Colonic mucosa (tissue), 4 donors: ENCODE data around the gene CCDC107. TPM values are rescaled to one million over a fixed set of nuclear protein-coding genes. Genes with fewer than 3 reads are reported as not detected.

Experiments
- DNase-seq: peaks from one replicate; pipeline ENCODE4 v3.0.0-alpha.2; 2020
- H3K27ac ChIP-seq: fragments of 200-600 bp; one replicate; pipeline ENCODE4 v1.8.0; 2021
- H3K27me3 ChIP-seq: fragments of 200-600 bp; one replicate; pipeline ENCODE4 v1.8.0; 2021
- H3K36me3 ChIP-seq: fragments of 200-600 bp; one replicate; pipeline ENCODE4 v1.8.0; 2021
- H3K4me1 ChIP-seq: fragments of 200-600 bp; one replicate; pipeline ENCODE4 v1.8.0; 2021; ENCODE audit warnings: mild to moderate bottlenecking
- H3K4me3 ChIP-seq: fragments of 200-600 bp; one replicate; pipeline ENCODE4 v1.8.0; 2021
- H3K9ac ChIP-seq, 2 donors: one replicate each; pipeline ENCODE4 v1.7.0; 2013; ENCODE audit warnings: control low read depth in 2 of 2, low read depth in 2 of 2, low read length in 2 of 2
- H3K9me3 ChIP-seq: fragments of 200-600 bp; one replicate; pipeline ENCODE4 v1.8.0; 2021
- CTCF ChIP-seq: fragments of 200-600 bp; IDR thresholded peaks from one replicate; pipeline ENCODE4 v1.8.0; 2022; ENCODE audit warnings: antibody characterized with exemption, mild to moderate bottlenecking
- intact Hi-C: fragments of 100-400 bp; cut with DNase I; formaldehyde crosslinking; loops from one replicate; pipeline ENCODE4 v1.14.1; 2022
- total RNA-seq, 2 donors: library from RNA; stranded (reverse); fragmentation: NEBNext Ultra II Directional in 1 of 2; extraction: Animal tissue kit (Norgen Biotek cat#: 25700) in 1 of 2; gene quantifications; one replicate each; pipeline ENCODE4 v1.2.1, GENCODE V29; 2021
- donor health status: healthy.
- donor health status: DM: no; HTN: no; CAD: no.
- donor health status: DM: no; HTN: no; CAD: no.

CCDC107 gene
- total RNA-seq, 2 donors from 2014 or later, result 19.4 to 38.3 TPM

- intact Hi-C loops, result no loop called here
- Histone ChIP-seq H3K4me3 (peak overlapping the region; percentile 44), H3K9me3 (no peaks in the 10 kb centered on the region), H3K4me1 (peaks cover 9% of the 10 kb centered on the region), H3K36me3 (no peaks in the 10 kb centered on the region), H3K9ac (peak overlapping the region; percentile 51 to 62), H3K27ac (no peak overlapping the region), H3K27me3 (no peaks in the 10 kb centered on the region)
- DNase-seq, result no peak
- no peak for TF ChIP-seq CTCF
These were observed 17.1 kb downstream of the CCDC107 start for GRCh38 chr9:35675204-35675603.

GRCh38 chr9:35675732-35676392, 17.8 kb downstream of the CCDC107 start:
- Histone ChIP-seq H3K4me1 (peaks cover 9% of the 10 kb centered on the region), H3K27me3 (no peaks in the 10 kb centered on the region), H3K9ac (peak overlapping the region; percentile 51 to 62), H3K36me3 (no peaks in the 10 kb centered on the region), H3K4me3 (peak overlapping the region; percentile 44), H3K27ac (no peak overlapping the region), H3K9me3 (no peaks in the 10 kb centered on the region)
- intact Hi-C loops, result no loop called here
- TF ChIP-seq CTCF, result no peak
- peak; percentile 57 for DNase-seq

- no peak overlapping the region for H3K9ac ChIP-seq
- H3K4me3 ChIP-seq, result no peak overlapping the region
- H3K27me3 ChIP-seq, result no peaks in the 10 kb centered on the region
- intact Hi-C loops, result no loop called here
- H3K4me1 ChIP-seq, result peaks cover 9% of the 10 kb centered on the region
- no peaks in the 10 kb centered on the region for H3K9me3 ChIP-seq
- no peak overlapping the region for H3K27ac ChIP-seq
- no peak for TF ChIP-seq CTCF
- H3K36me3 ChIP-seq, result no peaks in the 10 kb centered on the region
- no peak for DNase-seq
These were observed 21.0 kb downstream of the CCDC107 start for GRCh38 chr9:35679091-35679490.

GRCh38 chr9:35679766-35680330, 21.8 kb downstream of the CCDC107 start:
- no peak for TF ChIP-seq CTCF

GRCh38 chr9:35680331-35681105, 22.4 kb downstream of the CCDC107 start:
- Histone ChIP-seq H3K4me3 (no peak overlapping the region), H3K27me3 (no peaks in the 10 kb centered on the region), H3K36me3 (no peaks in the 10 kb centered on the region), H3K4me1 (peaks cover 6% of the 10 kb centered on the region), H3K27ac (no peak overlapping the region), H3K9ac (no peak overlapping the region), H3K9me3 (no peaks in the 10 kb centered on the region)
- intact Hi-C loops, result no loop called here
- no peak for DNase-seq
- no peak for TF ChIP-seq CTCF

More at GRCh38 chr9:35679766-35680330, 21.8 kb downstream of the CCDC107 start:
- H3K27ac ChIP-seq, result no peak overlapping the region
- H3K27me3 ChIP-seq, result no peaks in the 10 kb centered on the region
- DNase-seq, result no peak
- no peak overlapping the region for H3K4me3 ChIP-seq
- H3K9ac ChIP-seq, result no peak overlapping the region
- H3K9me3 ChIP-seq, result no peaks in the 10 kb centered on the region
- peaks cover 9% of the 10 kb centered on the region for H3K4me1 ChIP-seq
- H3K36me3 ChIP-seq, result no peaks in the 10 kb centered on the region
- intact Hi-C loops, result no loop called here
